Keratinocyte (primary cell): ENCODE results near the gene YY1.

Experiments used
- CTCF ChIP-seq, 3 experiments: IDR thresholded peaks in 1 of 3; conservative IDR thresholded peaks in 1 of 3; optimal IDR thresholded peaks in 1 of 3; 2 replicates in 2 of 3; 3 replicates in 1 of 3; pipeline versions ENCODE3 to v1.5.1; 2011; ENCODE audit warnings: low read length in 3 of 3, mild to moderate bottlenecking in 3 of 3, moderate library complexity in 2 of 3, control low read depth in 1 of 3, inconsistent platforms in 1 of 3; ENCODE audit not compliant: insufficient read depth in 2 of 3; ENCODE audit errors: extremely low read depth in 1 of 3
- EZH2 ChIP-seq: IDR thresholded peaks from one replicate; pipeline ENCODE4 v1.6.1; 2012; ENCODE audit warnings: inconsistent platforms, mild to moderate bottlenecking, low read length, moderate library complexity

GRCh38 chr14:100294213-100294962, 55.4 kb downstream of the YY1 start:
- TF ChIP-seq CTCF (optimal IDR thresholded peaks at IDR 0.05 in 1 of 3, IDR thresholded peaks at IDR 0.05 in 1 of 3, conservative IDR thresholded peaks at IDR 0.05 in 1 of 3; ENCODE audit: extremely low read depth in 1 of 3, insufficient read depth in 2 of 3, low read length in 3 of 3) (no peak), EZH2 (no peak)
